A673 (cell line): ENCODE data around the gene ABHD17A.

ENCODE experiments used
- CTCF ChIP-seq: fragments of 300-800, 200-600 bp; sonication (generic); conservative IDR thresholded peaks from 2 replicates; pipeline ENCODE4 v1.5.1; 2017; ENCODE audit warnings: low read depth, mild to moderate bottlenecking, antibody characterized with exemption, low read length, moderate library complexity, mixed read lengths
- EZH2 ChIP-seq: fragments of 200-600 bp; sonication (generic); IDR thresholded peaks from 2 replicates; pipeline ENCODE4 v1.6.1; 2017; ENCODE audit warnings: borderline replicate concordance, low read depth, mild to moderate bottlenecking, mixed read lengths, antibody characterized with exemption, low read length; ENCODE audit not compliant: poor library complexity, severe bottlenecking

- TF ChIP-seq CTCF: no peak
- TF ChIP-seq EZH2: no peak
Observed at GRCh38 chr19:1829958-1830357, 55.3 kb downstream of the ABHD17A start.
